Ishikawa (cell line): Measurements from ENCODE around the gene COX19.

ENCODE experiments used
- CEBPB ChIP-seq: IDR thresholded peaks from 2 replicates; pipeline ENCODE4 v1.6.1; 2012
- CREB1 ChIP-seq: IDR thresholded peaks from 2 replicates; pipeline ENCODE4 v1.6.1; 2012; ENCODE audit warnings: low read depth
- EGR1 ChIP-seq: IDR thresholded peaks from 2 replicates; pipeline ENCODE4 v1.6.1; 2012
- EP300 ChIP-seq: IDR thresholded peaks from 2 replicates; pipeline ENCODE4 v1.6.1; 2012; ENCODE audit warnings: borderline replicate concordance
- FOXM1 ChIP-seq: IDR thresholded peaks from 2 replicates; pipeline ENCODE4 v1.6.1; 2012; ENCODE audit warnings: low read depth, borderline replicate concordance
- NFIC ChIP-seq: IDR thresholded peaks from 2 replicates; pipeline ENCODE4 v1.6.1; 2012
- RAD21 ChIP-seq: IDR thresholded peaks from 2 replicates; pipeline ENCODE4 v1.6.1; 2012; ENCODE audit warnings: low read depth
- TAF1 ChIP-seq: IDR thresholded peaks from 2 replicates; pipeline ENCODE4 v1.6.1; 2012; ENCODE audit warnings: low read depth, mild to moderate bottlenecking
- TCF12 ChIP-seq: IDR thresholded peaks from 2 replicates; pipeline ENCODE4 v1.6.1; 2012; ENCODE audit warnings: low read depth
- TEAD4 ChIP-seq: IDR thresholded peaks from 2 replicates; pipeline ENCODE4 v1.6.1; 2012
- YY1 ChIP-seq: IDR thresholded peaks from 2 replicates; pipeline ENCODE4 v1.6.1; 2012; ENCODE audit warnings: low read depth
- ZBTB7A ChIP-seq: IDR thresholded peaks from 2 replicates; pipeline ENCODE4 v1.6.1; 2012; ENCODE audit warnings: low read depth
- TF ChIP-seq, protein P1 (sequence below): IDR thresholded peaks from 2 replicates; pipeline ENCODE4 v1.6.1; 2012; ENCODE audit warnings: low read depth, mild to moderate bottlenecking
- TF ChIP-seq, protein P2 (sequence below): IDR thresholded peaks from 2 replicates; pipeline ENCODE4 v1.6.1; 2012
- TF ChIP-seq, protein P3 (sequence below): IDR thresholded peaks from 2 replicates; pipeline ENCODE4 v1.6.1; 2012

Gene COX19

DNA sequence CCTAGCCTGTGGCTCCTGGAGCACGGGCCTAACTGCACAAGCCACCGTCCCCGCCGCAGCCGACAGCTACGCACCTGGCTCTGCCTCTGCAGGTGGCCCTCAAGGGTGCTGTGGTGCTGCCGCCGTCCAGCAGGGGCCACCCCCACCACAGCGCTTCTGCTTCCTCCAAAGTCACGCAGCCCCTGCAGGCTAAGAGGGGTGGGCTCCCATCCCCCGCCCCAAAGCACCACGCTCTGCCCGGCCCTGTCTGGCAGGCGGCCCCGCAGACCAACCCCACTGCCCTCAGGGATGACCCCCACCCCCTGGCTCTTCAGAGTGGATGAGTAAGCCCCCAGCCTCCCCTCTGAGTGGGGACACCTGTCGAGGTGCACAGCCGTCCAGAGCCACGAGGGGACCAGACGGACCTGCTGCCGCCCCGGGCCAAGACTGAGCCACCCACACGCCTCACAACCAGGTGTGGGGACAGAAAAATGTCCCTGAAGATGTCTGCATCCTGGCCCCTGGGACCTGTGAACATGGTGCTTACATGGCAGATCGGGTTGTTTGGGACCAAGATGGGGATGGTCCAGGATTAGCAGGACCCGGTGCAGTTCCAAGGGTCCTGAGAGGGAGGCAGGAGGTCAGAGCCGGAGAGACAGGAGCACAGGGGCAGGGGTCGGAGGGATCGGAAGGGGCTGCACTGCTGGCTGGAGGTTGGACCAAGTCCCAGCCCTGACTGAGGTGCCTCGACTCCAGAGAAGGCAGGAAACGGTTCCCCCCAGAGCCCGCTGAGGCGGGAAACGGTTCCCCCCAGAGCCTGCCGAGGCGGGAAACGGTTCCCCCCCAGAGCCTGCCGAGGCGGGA, 11.9 kb downstream of the COX19 start:
- TF ChIP-seq NFIC (no peak), ZBTB7A (0 out of 2 replicates have a peak, but pooled peaks have one; percentile 38)

DNA sequence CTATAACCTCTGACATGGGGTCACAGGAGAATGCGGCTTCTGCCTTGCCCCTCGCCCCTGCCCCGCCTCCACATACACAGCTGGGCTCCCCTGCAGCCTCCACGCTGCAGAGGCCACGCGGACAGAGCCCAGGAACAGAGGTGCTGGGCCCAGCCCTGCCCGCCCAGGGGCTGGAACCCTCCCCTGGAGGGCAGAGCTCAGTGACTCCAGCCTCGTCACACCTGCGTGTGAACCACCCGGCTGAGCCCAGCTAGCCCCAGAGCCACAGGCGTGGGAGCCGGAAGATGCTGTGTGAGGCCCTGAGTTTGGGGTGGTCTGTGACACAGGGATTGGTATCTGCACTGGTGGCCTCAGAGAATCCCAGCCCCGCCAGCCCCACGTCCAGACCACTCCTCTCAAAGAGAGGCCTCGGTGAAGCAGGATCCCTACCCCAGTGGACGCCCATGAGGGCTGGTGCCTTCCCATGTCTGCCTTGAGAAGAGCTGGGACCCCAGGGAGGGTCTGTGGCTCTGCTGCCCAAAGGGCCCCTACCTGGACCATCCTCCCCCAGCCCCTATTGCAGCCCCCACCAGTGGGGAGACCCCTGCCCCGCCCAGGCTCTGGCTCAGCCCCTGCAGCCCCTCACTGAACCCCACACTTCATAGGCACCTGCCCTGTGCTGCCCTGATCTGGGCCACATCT, 12.8 kb downstream of the COX19 start:
- TF ChIP-seq, protein P1, sequence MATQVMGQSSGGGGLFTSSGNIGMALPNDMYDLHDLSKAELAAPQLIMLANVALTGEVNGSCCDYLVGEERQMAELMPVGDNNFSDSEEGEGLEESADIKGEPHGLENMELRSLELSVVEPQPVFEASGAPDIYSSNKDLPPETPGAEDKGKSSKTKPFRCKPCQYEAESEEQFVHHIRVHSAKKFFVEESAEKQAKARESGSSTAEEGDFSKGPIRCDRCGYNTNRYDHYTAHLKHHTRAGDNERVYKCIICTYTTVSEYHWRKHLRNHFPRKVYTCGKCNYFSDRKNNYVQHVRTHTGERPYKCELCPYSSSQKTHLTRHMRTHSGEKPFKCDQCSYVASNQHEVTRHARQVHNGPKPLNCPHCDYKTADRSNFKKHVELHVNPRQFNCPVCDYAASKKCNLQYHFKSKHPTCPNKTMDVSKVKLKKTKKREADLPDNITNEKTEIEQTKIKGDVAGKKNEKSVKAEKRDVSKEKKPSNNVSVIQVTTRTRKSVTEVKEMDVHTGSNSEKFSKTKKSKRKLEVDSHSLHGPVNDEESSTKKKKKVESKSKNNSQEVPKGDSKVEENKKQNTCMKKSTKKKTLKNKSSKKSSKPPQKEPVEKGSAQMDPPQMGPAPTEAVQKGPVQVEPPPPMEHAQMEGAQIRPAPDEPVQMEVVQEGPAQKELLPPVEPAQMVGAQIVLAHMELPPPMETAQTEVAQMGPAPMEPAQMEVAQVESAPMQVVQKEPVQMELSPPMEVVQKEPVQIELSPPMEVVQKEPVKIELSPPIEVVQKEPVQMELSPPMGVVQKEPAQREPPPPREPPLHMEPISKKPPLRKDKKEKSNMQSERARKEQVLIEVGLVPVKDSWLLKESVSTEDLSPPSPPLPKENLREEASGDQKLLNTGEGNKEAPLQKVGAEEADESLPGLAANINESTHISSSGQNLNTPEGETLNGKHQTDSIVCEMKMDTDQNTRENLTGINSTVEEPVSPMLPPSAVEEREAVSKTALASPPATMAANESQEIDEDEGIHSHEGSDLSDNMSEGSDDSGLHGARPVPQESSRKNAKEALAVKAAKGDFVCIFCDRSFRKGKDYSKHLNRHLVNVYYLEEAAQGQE = no peak
- TF ChIP-seq TAF1 (no peak), NFIC (no peak)

DNA sequence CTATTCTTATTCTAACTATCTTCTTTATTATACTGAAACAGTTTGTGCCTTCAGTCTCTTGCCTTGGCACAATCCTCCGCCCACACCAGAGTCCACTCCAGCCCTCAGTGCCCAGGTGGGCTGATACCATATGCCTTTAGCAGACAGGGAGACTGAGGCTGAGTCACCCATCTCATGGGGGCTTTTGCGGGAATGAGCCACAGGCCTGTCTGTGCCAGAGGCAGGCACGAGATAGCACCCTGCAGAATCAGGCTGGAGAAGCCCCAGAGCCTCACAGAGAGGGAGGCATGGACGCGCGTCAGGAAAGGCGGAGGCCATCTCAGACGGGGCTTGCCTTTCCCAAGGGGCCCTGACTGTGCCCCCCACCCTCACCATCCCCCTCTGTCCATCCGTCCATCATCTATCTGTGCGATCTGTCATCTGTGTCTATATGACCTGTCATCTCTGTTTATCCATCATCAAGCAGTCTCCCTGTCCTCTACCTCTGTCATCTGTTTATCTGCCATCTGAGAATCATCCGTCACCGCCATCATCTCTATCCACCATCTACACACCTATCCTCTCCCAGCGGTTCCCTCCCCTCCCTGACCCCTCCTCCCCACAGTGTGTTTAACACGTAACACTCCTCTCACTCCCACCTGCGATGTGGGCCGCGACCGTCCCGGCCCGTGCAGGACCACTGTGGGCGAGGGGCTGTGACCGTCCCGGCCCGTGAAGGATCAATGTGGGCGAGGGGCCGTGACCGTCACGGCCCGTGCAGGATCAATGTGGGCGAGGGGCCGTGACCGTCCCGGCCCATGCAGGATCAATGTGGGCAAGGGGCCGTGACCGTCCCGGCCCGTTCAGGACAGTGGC, 13.6 kb downstream of the COX19 start:
- no peak for TF ChIP-seq EGR1

DNA sequence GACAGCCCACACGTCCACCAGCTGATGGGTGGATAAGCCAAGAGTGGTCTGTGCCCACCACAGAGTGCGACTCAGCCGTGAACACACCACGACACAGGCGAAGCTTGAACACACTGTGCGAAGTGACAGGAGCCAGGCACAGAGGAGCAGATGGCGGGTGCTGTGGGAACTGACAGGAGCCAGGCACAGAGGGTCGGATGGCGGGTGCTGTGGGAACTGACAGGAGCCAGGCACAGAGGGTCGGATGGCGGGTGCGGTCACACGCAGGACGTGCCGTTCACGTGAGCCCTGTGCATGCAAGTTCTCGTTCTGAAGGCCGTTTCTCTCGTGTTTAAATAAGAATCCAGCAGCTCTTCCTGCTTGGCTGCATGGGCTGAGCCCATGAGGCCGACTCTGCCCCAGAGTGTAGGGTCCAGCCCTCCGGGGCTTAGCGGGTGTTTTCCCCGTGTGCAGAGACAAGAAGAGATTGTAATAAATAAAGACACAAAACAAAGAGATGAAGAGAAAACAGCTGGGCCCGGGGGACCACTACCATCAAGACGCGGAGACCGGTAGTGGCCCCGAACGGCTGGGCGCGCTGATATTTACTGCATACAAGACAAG, 15.0 kb downstream of the COX19 start:
- no peak for TF ChIP-seq TEAD4
- no peak for TF ChIP-seq YY1
- no peak for TF ChIP-seq CREB1

DNA sequence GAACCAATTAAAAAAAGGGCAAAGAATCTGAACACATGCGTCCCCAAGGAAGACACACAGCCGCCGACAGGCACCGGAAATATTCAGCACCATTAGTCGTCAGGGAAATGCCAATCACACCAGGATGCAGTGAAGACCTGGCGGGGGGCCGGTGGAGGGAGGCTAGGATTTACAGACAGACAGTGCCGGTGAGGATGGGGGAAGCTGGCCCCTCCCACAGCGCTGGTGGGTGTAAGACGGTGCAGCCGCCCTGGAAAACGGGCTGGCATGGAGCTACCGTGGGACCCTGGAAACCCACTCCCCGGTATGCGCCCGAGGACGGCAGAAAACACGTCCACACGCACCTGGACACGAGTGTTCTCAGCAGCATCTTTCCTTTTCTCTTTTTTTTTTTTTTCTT, 16.1 kb downstream of the COX19 start:
- no peak for TF ChIP-seq YY1
- no peak for TF ChIP-seq RAD21
- TF ChIP-seq CREB1 = no peak

DNA sequence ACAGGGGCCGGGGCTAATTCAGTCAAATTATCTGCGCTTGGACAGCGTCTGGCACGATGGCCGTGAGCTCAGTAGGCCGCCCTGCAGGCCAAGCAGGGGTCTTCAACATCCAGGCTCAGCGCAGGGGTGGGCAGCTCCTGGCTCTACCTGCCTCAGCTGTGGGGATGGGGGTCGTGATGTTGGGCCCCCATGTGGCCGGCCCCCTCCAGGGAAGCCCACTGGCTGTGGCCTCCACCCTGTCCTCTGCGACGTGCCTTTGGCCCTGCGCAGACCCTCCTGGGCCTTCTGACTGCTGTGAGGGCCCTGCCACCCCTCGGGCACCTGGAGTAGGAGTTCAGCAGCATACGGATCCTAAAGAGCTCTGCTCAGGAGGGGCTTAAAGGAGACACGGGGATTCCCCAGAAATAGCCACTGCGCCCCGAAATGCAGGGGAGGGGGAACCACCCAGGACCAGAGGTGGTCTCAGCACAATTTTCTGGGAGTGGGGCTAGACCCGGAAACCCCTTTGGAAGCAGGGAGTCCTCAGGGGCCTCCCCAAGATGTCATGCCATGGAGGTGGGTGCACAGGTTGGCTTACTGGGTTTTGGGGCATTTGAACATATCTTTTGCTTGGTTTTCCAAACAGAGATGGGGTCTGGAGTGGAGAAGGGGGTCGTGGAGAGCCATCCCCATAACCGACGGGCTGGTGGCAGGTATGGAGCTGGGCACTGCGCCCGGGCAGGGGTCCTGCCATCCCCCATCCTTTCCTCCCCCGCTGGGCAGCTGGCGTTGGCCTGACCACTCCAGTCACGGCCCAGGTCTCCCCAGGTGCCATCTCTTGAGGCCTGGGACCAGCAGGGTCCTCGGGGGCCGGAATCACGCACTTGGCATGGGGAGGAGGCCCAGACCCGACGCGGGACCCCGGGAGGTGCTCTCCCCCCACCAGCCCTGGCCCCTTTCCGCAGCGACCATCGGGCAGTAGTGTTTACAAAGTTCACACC, 16.8 kb downstream of the COX19 start:
- no peak for TF ChIP-seq TEAD4
- no peak for TF ChIP-seq TAF1
- no peak for TF ChIP-seq RAD21
- no peak for TF ChIP-seq NFIC
- TF ChIP-seq EP300 = no peak
- no peak for TF ChIP-seq ZBTB7A
- TF ChIP-seq TCF12 = no peak
- TF ChIP-seq CEBPB = no peak
- TF ChIP-seq CREB1 = no peak

DNA sequence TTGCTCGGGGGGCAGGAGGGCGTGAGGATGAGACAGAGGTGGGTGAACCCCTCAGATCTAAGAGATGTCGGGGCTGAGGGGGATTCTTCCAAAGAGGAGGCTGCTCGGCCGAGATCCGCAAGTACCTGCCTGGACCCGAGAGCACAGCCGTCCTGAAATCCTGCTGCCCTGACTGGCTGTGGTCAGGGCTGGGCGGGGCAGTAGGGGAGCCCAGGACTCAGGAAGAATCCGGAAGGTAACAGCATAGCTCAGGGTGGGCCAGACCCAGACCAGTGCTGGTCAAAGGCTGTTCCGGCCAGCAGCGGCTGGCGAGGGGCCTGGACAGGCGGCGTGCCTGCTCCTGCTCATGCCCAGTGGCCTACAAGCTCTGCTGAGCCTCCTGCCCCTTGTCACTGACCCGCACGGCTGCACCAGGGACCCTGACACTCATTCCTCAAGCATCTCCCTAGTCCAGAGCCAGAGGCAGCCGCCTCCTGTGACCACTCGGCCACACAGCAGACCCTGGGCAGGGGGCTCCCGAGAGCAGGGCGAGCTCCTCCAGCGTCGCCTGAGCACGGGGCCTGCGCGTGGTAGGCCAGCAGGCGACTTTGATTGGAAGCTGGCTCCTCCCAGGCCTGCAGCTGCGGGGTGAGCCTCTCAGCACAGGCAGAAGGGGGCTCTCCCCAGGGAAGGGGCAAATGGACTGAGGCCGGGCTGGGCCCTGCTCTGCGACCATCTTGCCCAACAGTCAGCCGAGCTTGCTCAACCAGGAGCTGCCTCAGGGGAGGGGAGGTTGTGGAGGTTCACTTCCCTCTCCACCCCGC, 17.7 kb downstream of the COX19 start:
- TF ChIP-seq ZBTB7A = peak; percentile 15; the same call in 1 of the 2 replicates
- no peak for TF ChIP-seq CEBPB

DNA sequence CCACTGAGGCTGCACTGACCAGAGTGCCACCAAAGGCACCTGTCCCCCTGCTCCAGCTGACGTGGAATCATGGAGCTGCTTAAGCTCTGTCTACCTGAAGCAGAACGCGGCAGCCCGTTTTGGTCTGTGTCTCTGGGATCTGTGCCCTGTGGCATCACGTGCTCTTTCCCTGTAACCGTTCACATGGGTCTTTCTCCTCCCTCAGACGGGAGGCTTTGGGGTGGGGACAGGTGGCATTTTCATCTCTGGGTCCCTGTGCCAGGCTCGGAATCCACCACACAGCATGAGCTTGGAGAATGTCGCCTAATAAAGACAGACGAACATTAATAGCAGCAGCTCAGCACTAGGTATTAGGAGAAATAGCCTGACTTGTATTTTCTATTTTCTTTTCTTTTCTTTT, 19.3 kb downstream of the COX19 start:
- TF ChIP-seq NFIC = no peak
- TF ChIP-seq, protein P2, sequence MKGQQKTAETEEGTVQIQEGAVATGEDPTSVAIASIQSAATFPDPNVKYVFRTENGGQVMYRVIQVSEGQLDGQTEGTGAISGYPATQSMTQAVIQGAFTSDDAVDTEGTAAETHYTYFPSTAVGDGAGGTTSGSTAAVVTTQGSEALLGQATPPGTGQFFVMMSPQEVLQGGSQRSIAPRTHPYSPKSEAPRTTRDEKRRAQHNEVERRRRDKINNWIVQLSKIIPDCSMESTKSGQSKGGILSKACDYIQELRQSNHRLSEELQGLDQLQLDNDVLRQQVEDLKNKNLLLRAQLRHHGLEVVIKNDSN = no peak
- TF ChIP-seq, protein P3, sequence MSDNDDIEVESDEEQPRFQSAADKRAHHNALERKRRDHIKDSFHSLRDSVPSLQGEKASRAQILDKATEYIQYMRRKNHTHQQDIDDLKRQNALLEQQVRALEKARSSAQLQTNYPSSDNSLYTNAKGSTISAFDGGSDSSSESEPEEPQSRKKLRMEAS = no peak
- no peak for TF ChIP-seq RAD21
- TF ChIP-seq YY1 = no peak
- no peak for TF ChIP-seq CEBPB
- no peak for TF ChIP-seq EP300
- TF ChIP-seq, protein P1 = no peak
- TF ChIP-seq TCF12 = no peak
- TF ChIP-seq EGR1 = no peak
- no peak for TF ChIP-seq FOXM1
- TF ChIP-seq ZBTB7A = no peak
- no peak for TF ChIP-seq TAF1
- no peak for TF ChIP-seq TEAD4
- TF ChIP-seq CREB1 = no peak
